ENCODE measurements around the gene BAHCC1. TPM values are rescaled to one million over a fixed set of nuclear protein-coding genes. Genes with fewer than 3 reads are reported as not detected.

The BAHCC1 gene
- total and polyA plus RNA-seq, 10 of the 15 experiments (the other 5 are each of a cell fraction or from before 2014, with no cell fraction given), result 0.03 to 0.14 (median 0.11) TPM; not detected in 6

- ChIA-PET RAD21 (ENCODE audit: unreplicated experiment) (no interaction called here), POLR2A (interaction anchor here (0.6 kb wide), 1 partner anchor 101 kb away, joined by 4 read pairs; no protein-coding TSS in a partner anchor), SMC1A (ENCODE audit: uncharacterized antibody, unreplicated experiment) (no interaction called here), CTCF (no interaction called here)
- Histone ChIP-seq H3K79me2 (ENCODE audit: control insufficient read depth, insufficient read depth, low read length) (no peaks in the 10 kb centered on the region), H3K27me3 (replicated peaks in 1 of 2; ENCODE audit: control insufficient read depth in 2 of 2, insufficient read depth in 2 of 2, low read length in 1 of 2) (no peaks in the 10 kb centered on the region), H3K36me3 (ENCODE audit: control insufficient read depth in 2 of 2, insufficient read depth in 2 of 2, low read length in 1 of 2) (no peaks in the 10 kb centered on the region), H3K9me3 (replicated peaks; ENCODE audit: control insufficient read depth, insufficient read depth, low read length) (no peaks in the 10 kb centered on the region), H3K4me1 (ENCODE audit: control insufficient read depth, insufficient read depth, low read length) (no peaks in the 10 kb centered on the region), H4K20me1 (ENCODE audit: control insufficient read depth, insufficient read depth) (no peaks in the 10 kb centered on the region), H2AFZ (ENCODE audit: control insufficient read depth, low read depth, low read length) (no peak overlapping the region), H3K9ac (ENCODE audit: control insufficient read depth, insufficient read depth, low read length) (no peak overlapping the region), H3K4me3 (no peak overlapping the region), H3K27ac (ENCODE audit: control insufficient read depth, insufficient read depth) (no peak overlapping the region), H3K4me2 (ENCODE audit: control insufficient read depth, insufficient read depth) (no peak overlapping the region)
- intact Hi-C loops (cut with micrococcal nuclease; ENCODE audit: unreplicated experiment), result no loop called here
- FAIRE-seq (no peak), ATAC-seq (no peak), DNase-seq (ENCODE audit: low read depth, low spot score) (no peak)
- WGBS (ENCODE audit: insufficient coverage, insufficient replicate concordance, low lambda C conversion rate, missing lambda C conversion rate), result 82% methylated on average over 27 of the region's 27 CpGs
- BruUV-seq (replicated peaks), result no TSS peak
- in situ Hi-C loops (cut with MboI), result no loop called here
- TF ChIP-seq SMAD5 (IDR thresholded peaks at IDR 0.05; ENCODE audit: low read depth), result no peak
- TF ChIP-seq, protein P1, sequence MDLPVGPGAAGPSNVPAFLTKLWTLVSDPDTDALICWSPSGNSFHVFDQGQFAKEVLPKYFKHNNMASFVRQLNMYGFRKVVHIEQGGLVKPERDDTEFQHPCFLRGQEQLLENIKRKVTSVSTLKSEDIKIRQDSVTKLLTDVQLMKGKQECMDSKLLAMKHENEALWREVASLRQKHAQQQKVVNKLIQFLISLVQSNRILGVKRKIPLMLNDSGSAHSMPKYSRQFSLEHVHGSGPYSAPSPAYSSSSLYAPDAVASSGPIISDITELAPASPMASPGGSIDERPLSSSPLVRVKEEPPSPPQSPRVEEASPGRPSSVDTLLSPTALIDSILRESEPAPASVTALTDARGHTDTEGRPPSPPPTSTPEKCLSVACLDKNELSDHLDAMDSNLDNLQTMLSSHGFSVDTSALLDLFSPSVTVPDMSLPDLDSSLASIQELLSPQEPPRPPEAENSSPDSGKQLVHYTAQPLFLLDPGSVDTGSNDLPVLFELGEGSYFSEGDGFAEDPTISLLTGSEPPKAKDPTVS (IDR thresholded peaks at IDR 0.05; ENCODE audit: low read depth, low read length), result no peak
- TF ChIP-seq POLR2A (IDR thresholded peaks at IDR 0.05; ENCODE audit: low read depth, low read length), result no peak
- no peak for TF ChIP-seq TARDBP (IDR thresholded peaks at IDR 0.05; ENCODE audit: borderline replicate concordance)
- TF ChIP-seq MXI1 (IDR thresholded peaks at IDR 0.05; ENCODE audit: low read depth, low read length), result no peak
- TF ChIP-seq REST (IDR thresholded peaks at IDR 0.05; ENCODE audit: low read depth, low read length), result no peak
- no peak for TF ChIP-seq HDAC6 (IDR thresholded peaks at IDR 0.05; ENCODE audit: unreplicated experiment)
- no peak for TF ChIP-seq ZBTB40 (IDR thresholded peaks at IDR 0.05; ENCODE audit: borderline replicate concordance)
- TF ChIP-seq CBX5 (IDR thresholded peaks at IDR 0.05; ENCODE audit: low read depth), result no peak
- no peak for TF ChIP-seq HDGF (IDR thresholded peaks at IDR 0.05)
- no peak for TF ChIP-seq ZBED1 (IDR thresholded peaks at IDR 0.05; ENCODE audit: borderline replicate concordance)
- TF ChIP-seq RFX5 (IDR thresholded peaks at IDR 0.05; ENCODE audit: low read depth, low read length), result no peak
- TF ChIP-seq MLLT1 (IDR thresholded peaks at IDR 0.05), result no peak
- no peak for TF ChIP-seq ATF7 (IDR thresholded peaks at IDR 0.05; ENCODE audit: low read depth)
- no peak for TF ChIP-seq ZNF207 (IDR thresholded peaks at IDR 0.05; ENCODE audit: borderline replicate concordance)
- TF ChIP-seq SRF (IDR thresholded peaks at IDR 0.05; ENCODE audit: low read depth in 2 of 2, low read length in 2 of 2), result no peak
- TF ChIP-seq NBN (IDR thresholded peaks at IDR 0.05), result no peak
These were observed 64.0 kb downstream of the BAHCC1 start for GRCh38 chr17:81459224-81459623.
